GM18520 (cell line): ENCODE data around the gene CTSD.
A peak's percentile ranks its signal among the peaks of the same experiment; 100 is the strongest.
"Not testable (repeated sequence)": the region's sequence is repeated elsewhere in the genome, so short reads cannot be mapped to it uniquely, and the experiment has no call there.

Experiments
- ATAC-seq: cut with Tn5 transposase; IDR thresholded peaks from one replicate; pipeline ENCODE4 v1.9.1; 2021; ENCODE audit not compliant: unreplicated experiment

Gene CTSD

DNA sequence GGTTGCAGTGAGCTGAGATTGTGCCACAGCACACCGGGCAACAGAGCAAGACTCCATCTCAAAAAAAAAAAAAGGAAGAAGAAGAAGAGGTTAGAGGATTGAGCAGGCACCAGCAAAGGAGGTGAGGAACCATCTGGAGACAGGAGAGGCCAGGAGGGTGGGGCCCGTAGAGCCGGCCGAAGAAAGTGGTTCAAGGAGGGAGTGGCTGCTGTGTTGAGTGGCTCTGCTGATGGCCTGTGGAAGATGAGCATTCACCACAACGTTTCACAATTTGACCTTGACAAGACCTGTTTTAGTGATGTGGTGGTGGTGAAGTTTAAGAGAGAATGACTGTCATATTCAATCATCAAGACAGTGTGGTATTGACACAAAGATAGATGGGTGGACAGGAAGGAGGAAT, 6.8 kb upstream of the CTSD start:
- ATAC-seq = no peak

DNA sequence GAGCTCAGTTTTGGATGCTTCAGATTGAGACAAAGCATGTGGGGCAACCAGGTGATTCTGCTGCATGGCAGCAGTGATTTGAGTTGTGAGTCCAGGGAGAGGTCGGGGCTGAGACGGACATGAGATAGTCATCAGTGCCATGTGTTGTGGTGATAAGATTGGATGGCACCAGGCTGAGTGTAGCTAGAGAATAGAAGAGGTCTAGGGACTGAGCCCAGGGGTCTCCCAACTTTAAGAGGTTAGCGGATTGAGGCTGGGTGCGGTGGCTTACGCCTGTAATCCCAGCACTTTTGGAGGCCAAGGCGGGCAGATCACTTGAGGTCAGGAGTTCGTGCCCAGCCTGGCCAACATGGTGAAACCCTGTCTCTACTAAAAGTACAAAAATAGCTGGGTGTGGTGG, 6.3 kb upstream of the CTSD start:
- no peak for ATAC-seq

DNA sequence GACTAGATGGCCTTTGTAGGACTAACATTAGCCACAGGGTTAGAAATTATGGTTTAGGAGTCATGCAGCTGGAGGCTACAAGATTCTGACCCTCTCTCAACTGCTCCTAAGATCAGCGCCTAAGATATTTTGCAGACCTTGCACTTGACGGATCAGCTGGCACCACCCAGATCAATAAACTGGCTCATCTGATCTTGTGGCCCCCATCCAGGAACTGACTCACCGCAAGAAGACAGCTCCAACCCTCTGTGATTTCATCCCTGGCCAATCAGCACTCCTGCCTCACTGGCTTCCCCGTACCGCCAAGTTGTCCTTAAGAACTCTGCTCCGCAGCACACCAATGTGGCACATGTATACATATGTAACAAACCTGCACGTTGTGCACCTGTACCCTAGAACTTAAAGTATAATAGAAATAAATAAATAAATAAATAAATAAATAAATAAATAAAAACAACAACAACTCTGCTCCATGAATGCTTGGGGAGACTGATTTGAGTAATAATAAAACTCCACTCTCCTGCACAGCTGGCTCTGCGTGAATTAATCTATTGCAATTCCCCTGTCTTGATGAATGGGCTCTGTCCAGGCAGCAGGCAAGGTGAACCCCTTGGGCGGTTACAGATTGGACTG, 5.7 kb upstream of the CTSD start:
- not testable (repeated sequence) for ATAC-seq

DNA sequence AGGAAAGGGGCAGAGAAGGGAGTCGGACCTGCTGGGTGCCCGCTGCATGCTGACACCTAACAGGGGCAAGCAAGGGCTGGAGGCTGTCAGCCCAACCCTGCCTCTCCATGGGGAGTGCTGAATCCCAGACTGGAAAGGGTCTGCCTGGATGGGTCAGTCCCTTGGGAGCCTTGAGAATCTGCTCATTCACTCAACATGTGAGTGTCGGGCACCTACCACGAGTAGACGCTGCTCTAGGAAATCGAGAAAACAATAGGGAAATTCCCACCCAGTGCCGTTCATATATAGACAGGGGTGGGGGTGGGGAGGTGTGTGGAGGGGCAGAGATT, 4.4 kb upstream of the CTSD start:
- ATAC-seq = no peak

DNA sequence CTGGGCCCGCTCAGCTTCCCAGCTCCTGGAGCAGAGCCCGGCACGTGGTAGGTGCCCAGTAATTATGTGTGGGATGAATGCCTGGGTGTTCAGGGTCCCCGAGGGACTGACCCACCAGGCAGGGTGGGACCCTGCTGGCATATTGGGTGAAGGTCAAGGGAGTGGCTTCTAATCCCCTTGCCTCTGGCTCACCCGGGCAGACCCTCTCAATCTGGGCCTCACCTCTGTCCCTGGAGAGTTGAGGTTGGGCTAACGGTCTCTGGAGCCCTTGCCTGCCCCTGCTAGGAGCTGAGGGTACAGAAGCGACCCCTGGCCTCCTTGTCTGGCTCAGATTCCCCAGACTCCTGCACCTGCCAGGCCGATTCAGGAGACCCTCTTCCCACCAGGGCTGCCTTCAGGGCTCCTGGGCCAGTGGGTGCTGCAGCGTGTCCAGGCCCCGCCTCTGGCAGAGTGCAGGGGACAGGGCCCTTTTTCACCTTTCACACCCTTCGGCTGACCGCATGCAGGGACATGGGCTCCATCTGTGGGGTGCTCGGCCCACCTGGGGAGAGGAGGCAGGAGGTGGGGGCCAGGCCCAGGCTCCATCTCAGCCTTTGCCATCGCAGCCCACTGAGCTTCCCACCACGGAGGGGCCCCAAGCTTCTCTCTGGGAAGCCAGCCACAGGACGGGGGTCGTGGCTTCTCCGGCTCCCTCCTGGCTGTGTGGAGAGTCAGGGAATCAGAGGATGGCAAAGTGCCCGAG, 3.8 kb upstream of the CTSD start:
- no peak for ATAC-seq

DNA sequence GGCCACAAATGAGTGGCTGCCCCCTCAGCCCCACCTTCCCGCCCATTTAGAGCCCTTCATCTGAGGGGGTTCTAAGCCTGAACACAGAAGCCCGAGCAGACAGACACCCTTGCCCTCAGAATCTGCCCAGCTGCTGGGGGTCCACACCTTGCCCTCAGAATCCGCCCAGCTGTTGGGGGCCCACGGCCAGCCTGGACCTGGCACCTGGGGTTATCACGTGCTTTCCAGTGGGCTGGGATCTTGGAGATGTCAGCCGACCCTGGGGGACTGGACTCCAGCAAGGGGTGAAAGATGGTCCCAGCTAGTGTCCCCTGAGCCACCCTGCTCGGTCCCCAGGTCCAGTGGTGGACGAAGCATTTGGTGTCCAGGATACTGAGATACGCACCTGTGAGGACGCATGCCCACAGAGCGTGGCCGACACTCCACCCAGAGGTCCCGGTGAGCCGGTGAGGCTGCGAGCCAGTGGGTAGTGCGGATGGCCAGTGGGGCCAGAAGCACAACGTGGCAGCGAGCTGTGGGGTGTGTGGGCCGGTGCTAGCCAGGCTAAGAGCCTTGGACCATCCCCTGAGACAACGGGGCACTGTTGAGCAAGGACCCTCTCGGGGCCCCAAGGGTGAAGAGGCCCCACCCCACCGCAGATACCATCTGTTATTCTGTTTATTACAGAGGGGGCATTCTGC, 3.1 kb upstream of the CTSD start:
- ATAC-seq = no peak

DNA sequence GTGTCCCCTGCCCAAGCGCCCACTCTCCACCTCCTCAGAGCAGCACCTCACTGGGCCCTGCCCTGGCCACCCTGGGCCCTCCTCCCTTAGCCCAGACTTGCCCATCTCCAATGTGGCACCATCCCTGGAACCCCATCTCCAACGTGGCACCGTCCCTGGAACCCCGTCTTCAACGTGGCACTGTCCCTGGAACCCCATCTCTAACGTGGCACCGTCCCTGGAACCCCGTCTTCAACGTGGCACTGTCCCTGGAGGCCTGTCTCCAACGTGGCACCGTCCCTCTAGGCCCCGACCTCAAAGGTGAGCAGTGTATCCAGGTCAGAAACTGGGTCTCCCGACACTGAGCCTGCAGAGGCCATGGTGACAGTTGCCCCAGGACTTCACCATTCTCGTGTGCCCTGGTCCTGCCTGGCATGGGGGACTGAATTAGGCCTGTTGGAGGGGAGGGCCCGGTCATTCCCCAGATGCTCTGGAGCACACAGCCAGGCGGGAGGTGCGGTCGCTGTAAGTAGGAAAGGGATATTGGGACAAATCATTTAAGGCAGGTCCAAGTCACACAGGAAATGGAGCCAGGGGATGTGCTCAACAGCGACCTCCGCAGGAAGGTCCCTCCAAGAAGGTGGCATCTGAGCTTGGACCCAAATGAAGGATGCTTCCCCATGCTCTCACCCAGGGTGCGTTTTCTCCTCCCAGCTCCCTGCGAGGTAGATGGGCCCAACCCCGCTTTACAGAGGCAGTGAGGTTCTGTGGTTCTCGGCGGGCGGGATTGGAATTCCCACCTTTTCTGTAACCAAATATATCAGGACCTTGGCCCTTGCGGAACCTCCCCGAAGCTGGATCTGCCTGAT, 2.4 kb upstream of the CTSD start:
- ATAC-seq = no peak

DNA sequence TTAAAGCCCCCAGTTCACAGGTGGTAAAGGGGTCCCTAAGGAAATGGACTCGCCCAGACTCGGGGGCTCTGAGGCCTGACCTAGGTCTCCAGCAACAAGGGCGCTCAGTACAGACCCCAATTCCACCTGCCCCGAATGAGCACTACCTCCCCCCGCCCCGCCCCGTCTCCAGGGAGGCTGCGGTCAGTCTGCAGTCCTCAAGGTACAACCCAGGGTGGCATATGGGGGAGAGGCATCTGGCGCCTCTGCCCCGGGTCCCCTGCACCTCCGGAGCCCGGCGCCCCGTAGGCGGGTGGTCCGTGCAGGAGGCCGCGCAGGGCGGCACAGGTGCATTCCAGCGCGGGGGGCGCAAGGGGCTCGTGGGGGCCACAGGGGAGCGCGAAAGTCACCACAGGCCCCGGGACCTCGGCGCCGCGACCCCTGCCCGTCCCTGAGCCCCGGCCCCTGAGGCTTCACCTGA, 361 bp downstream of the CTSD start:
- peak; percentile 5 for ATAC-seq

DNA sequence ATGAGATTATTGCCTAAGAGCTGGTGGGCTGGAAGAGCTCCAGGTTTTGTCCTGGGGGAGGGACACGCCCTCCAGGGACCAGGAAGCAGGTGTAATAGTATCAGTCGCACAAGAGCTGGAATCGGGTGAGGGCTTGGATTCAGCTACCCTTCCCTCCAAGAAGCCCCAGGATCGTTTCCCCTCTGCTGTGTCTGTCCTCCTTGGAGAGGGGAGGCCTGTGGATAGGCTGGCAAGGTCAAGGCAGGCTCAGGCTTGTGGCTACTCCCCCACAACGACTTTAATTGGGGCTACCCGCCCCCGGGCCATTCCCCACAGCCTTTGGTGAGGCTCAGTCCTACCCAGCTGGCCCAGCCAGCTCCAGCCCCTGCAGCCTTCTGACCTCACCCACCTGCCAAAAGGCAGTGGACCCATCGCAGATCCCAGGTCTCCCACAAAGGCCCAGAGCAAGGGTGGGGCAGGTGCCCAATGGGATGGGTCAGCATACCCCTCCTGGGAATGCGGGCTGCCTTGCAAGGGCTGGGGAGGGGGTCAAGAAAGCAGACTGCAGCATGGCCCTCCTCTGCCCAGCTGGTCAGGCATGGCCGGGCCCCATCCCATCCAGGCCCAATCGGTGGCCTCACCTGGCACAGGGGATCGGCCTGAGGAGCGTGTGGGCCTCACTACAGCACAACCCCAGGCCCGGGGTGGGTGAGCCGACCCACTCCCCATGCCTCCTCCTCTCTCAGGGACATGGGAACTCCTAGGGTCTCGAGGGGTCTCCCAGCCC, 1.0 kb downstream of the CTSD start:
- no peak for ATAC-seq

DNA sequence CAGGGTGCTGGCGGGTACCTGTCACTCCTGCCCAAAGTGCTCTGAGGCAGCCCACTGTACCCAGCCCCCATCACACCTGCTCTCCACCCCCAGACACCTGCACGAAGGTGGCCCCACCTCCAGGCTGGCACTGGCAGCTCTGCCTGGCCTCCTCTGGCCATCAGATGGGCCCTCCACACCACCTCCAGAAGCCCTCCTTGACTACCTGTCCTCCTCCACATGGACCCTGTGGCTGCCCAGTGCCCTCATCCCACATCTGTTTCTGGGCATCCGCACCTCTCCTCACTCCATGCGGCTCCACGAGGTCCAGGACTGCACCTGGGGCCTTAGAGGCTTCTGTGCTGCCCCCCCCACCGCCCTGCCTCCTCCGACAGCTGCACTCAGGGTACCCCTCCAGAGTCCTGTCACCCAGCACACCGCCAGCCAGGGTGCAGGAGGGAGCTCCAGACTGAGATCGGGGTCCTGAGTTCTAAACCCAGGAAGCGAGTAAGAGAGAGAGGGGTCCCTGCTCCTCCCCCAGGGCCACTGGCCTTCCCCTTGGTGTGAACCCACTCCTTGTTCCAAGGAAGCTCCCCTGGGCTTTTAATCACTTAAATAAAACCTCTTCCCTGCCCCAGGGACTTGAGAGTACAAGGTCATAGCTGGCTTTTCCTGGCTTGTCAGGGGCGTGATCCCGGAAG, 1.7 kb downstream of the CTSD start:
- no peak for ATAC-seq

DNA sequence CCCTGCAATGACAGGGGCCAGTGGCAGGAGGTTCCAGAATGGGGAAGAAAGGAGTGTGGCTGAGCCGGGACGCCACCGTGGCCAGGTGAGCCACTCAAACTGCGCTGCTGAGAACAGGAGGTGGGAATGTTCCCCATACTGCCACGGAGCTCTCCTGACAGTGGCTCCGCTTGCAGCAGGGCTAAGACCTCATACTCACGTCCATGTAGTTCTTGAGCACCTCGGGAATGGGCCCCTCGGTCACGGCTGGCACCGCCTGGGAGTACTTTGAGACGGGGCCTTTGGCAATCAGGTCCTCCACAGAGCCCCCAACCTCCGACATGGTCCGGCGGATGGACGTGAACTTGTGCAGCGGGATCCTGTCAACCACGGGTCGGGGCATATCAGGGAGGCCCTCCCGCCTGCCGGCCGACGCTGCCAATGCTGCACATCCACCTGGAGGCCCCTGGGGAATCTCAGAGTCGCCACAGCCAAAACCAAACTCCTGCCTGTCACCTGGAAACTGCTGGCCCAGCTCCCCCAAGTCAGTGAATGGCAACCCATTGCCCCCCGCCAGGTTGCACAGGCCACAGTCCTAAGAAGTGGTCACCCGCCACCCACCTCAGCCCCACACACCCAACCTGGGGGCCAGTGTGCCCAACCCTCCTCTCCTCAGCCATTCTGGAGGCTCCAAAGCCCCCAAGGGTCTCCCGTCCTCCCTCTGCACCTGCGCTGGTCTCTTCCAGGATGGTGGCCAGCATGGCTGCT, 2.4 kb downstream of the CTSD start:
- no peak for ATAC-seq

DNA sequence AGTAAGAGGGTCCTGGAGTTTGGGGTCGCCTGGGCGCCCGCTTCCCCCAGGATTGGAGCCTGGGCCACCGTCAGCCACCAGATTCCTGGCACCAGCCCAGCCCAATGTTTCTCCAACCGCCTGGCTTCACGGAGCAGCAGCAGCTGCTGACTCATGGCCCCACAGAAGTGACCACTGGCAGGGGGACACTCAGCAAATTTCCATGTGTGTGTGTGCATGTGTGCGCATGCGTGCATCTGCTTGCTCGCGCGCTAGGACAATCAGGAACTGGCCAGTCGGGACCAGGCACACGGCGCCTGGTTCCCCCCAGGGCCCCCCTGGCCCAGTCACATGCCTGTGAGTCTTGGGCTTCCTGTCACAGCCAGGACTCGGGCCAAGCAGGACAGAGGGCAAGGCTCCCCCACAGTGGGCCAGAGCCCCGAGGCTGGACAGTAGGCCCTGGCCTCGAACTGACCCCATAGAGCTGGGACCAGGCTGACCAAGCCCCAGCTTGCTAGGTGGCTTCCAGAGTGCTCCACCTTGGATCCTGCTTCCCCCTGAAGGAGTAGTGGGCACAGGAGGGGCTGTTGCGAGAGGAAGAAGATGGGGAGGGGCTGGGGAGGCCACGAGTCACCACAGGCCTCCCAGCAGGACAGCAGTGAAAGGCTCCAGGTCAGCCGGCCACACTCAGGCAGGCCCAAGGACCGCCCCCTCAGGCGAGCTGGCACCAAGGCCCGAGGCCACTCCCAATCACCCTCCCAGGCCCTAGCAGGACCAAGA, 3.2 kb downstream of the CTSD start:
- ATAC-seq = no peak

DNA sequence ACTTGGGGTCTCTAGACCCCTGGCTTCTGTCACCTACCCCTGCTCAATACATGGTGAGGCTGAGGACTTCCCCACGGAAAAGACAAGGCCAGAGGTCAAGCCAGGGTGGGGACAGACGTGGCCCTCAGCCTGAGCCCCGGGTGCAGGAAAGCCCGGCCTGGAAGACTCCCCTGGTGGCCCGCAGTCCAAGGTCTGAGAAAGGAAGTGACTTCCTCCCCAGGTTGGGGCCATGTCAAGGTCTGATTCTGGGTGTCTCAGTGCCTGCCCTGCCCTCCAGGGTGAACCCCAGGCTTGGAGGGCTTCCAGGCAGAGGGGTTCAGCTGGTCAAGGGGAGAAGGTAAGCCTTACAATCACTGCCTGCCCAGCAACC, 3.9 kb downstream of the CTSD start:
- no peak for ATAC-seq

DNA sequence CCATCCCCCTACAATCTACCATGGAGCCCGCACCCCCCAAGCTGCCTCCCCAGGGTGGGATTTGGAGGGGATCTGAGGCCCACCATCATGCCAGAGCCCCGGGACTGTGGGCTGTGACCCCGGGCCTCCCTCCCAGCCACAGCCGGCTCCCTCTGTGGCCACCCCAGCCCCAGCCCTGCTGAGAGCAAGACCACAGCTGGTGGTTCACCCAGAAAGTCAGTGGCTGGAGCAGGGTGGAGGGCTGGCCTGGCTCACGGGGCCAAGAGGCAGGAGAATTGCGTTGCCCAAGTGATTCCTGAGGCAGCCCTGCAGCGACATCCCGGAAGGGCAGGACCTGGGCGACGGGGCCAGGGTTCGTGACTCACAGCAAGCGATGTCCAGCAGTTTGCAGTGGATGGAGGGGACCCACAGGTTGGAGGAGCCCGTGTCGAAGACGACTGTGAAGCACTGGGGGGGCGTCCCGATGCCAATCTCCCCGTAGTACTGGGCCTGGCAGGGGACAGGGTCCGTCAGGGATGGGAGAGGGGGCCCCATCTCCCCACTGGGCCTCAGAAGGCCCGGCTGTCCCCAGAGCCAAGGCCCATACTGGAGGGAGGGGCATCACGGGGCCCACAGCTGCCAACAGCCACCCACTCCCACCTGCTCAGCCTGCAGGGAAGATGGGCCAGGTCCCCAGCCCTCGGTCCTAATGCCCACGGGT, 4.4 kb downstream of the CTSD start:
- ATAC-seq = no peak

DNA sequence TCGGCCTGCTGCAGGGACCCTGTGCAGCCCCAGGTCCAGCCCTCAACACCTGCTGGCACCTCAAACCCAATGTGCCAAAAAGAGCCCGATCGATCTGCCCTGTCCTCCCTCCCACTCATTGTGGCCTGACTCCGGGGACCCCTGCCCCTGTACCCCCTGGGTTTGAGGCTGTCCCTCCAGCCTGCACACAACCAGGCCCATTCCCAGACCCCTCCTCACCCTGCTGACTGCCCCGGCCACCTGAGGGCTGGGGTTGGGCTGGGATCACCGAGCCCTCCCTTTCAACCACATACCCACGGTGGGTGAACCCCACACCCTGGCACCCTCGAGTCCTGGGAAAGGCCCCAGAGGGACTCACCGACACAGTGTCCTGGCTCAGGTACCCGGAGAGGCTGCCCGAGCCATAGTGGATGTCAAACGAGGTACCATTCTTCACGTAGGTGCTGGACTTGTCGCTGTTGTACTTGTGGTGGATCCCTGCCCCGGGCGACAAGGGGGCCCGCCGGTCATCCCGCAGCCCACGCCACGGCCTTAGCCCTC, 5.0 kb downstream of the CTSD start:
- no peak for ATAC-seq

DNA sequence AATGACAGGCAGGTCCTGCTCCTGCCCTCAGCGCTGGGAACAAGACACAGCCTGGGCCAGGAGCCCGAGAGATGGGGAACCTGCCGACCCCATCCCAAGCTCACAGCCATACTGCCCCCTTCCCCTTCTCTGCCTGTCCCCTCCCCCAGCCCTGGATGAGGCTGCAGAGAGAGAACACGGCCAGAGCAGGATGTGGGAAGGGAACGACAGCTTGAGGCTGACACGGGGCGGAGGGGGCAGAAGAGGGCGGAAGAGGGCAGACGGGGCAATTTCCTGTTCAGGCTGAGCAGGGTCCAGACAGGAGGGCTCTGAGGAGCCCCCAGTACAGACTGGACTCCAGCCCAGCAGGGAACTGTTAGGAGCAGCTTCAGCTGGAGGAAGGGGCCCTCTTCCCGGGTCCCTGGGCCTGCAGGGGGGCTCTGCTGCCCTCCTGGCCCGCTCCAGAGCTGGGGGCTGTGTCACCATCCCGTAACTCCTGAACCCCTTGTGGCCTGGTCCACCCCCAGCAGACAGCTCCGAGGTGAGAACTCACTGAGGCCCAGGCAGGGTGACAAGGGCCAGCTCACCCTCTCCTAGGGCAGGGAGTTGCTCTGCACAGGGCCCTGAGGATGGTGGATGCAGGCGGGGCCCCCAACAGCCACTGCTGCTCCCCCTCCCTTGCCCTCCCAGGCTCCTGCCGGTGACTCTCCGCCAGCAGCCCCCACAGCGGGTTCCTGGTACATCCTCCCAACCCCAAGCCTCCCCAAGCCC, 5.7 kb downstream of the CTSD start:
- ATAC-seq = no peak
